HG03571 (cell line): ENCODE results near the gene NEUROD2.
"Not testable (repeated sequence)": the region's sequence is repeated elsewhere in the genome, so short reads cannot be mapped to it uniquely, and the experiment has no call there.

Experiments used
- ATAC-seq: cut with Tn5 transposase; IDR thresholded peaks from one replicate; pipeline ENCODE4 v1.9.1; 2021; ENCODE audit not compliant: unreplicated experiment

NEUROD2 gene

DNA sequence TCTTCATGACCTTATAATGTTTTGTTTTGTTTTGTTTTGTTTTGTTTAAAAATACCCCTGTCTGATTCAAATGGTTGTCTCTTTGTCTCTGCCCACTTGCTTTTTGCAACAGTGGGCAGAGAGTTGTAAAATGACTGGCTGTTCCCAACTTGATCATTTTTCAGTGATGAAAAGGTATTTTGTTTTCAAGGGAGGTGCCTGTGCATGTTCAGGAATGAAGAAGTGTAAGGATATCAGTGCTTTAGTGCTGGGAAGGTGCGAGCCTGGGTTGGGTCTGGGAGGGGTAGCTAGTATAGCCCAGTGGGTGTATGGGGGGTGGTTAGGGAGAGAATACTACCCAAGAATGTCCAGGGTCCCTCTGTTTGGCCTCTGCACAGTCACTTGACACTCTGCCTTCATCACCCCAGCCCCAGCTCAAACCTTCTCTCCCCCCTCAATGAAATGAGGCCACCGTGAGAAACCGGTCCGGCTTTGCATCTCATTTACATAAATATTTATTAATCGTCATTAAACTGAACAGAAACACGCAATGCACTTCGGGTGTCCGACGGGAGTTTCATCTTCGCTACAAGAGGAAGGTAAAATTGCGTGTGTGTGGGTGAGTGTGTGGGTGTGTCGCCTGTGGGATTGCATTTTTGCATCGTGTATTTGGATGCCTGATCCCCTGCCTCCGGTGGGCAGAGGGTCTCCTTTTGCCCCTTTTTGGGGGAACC is 4.3 kb downstream of the NEUROD2 start:
- no peak for ATAC-seq

DNA sequence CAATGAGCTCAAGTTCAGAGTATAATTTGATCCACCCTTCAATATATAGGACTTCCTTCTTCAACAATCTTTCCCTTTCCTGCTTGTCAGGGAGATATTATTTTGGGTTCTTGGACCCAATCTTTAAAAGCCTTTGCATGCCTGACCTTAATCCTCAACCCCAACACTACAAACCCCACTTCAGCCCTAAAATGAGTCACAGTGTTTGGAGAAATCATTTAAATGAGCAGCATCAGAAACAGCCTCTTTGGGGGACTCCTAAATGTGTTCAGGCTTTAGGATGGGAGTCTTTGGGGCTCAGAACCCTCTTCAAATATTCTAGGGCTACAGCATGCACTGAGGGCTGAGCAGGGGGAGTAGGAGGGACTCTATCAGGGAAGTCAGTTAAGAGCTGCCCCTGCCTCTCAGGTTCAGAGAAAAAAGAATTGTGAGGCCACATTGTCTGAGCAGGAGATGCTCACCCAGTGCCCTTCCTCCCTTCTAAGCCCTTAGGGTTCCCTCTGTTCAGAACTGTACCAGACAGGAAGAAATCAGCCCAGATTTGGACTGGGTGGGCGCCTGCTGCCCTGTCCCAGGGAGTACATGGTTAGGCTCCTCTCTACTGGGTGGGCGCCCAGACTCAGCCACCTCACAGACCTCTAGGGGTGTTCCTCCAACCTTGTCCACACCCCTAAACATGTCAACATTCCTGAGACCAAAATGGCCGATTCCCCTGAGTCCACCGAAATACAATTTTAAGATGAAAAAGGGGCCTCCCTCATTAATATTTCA is 5.0 kb downstream of the NEUROD2 start:
- no peak for ATAC-seq

DNA sequence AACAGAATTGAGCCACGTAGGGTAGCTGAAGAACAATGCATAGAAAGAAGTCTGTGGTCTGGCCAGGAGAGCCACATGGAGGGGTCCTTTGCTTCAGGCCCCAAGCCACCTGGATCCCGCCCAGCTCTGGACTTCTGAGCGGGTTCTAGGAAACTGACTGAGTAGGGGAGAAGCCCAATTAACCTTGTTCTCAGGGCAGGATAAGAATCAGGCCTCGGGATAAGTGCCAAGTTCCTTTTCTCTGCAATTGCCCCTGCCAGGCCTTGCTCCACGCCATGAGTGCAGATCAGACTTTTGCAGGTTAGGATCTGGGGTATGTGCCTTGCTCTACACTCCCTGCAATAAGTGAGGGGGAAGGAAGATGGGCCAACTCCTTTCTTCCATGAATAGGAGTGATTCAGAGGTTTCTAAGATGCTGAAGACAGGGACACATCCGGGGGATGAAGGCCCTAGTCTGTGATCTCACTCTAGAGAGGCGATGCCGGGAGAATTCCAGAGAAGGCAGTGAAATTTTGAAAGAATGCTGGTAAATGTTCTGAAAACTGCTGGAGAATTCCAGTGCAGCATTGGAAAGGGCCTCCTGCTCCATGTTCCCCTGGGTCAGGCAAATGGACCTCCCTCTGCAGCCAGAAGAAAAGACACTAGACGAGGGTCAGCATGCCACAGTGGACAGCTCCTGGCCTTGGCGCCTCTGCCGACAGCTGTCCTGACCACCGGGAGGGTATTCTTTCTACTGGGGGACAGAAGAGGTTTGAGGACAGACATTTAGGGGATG is 5.8 kb downstream of the NEUROD2 start:
- no peak for ATAC-seq

DNA sequence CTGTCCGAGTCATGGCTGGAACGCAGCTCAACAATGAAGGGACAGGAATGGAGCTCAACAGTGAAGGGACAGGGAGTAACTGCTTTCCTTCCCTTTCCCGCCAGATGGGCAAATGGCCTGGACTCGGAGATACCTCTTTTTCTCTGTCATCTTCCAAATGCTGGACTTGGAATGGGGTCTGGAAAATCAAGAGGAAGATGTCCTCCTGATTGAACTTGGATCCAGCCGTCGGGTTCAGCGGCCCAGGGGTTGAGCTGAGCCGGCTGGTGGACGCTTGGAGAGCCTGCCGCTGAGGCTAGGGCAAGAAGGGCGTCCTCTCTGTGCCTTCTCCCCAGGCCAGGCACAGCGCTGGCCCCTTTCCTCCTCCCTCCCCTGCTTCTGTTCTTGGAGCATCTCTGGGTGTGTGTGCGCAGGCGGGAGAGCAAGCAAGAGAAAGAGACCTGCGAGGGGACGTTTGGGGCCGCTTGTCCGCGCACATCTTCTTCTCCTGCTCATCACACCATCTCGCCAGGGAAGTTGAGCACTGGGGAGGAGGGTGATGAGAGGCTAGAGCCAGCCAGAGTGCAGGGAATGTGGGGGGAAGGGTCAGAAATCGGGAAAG is 6.6 kb downstream of the NEUROD2 start:
- ATAC-seq = no peak

DNA sequence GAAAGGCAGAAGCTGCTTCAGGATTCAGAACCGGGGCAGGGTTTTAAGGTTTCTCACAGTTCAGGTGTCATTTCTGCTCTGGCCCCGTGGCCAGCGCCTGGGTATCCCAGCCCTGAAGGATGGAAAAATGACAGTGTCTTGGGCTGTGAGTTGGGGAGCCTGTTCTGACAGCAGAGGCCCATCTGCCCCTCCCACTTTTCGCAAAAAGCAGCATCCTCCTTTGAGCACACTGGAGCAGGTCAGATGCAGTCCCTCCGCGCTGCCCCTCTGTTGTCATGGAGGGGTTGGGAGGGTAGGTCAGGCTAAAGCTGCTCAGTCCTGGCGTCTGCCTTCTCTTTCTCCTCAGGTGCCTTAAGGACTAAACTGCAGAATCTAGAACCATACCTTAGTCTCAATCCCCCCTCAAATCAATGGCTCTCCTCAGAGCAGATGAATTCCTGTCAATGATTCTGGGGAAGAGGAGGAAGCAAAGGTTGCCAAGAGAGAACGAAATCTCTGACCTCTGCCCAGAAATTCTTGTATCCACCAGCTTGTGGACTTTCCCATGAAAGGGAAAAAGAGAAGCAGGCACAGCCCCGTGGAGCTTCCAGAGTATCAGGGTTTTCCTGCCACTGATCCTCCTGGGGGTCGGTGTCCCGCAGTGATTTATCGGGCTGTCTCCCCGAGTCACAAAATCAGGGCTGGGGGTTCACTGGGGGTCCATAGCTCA is 7.3 kb downstream of the NEUROD2 start:
- no peak for ATAC-seq

DNA sequence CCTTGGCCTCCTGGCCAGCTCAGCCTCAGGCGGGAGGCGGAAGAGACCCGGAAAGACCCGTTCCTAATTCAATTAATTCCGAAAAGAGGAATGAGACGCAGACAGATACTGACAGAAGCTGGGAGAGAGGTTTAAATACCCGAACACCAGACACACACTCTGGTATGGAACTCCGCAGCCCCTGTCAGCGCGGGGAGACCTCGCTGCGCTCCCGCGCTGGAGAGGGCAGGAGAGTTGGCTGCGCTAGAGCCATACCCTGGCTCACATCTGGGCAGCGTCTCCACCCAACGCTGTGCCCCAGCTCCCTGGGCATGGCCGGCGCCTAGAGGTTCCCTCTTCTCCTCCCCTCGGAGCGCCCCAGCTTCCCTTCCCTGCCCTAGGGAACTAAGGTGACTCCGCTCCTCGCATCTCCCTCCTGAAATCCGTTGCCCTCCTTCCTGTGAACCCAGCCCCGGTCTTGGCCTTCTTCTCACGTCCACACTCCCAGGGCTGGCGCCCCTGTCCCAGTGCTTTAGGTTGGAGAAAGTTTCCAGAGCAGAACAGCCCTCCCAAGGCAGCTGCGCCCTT is 8.0 kb downstream of the NEUROD2 start:
- no peak for ATAC-seq

DNA sequence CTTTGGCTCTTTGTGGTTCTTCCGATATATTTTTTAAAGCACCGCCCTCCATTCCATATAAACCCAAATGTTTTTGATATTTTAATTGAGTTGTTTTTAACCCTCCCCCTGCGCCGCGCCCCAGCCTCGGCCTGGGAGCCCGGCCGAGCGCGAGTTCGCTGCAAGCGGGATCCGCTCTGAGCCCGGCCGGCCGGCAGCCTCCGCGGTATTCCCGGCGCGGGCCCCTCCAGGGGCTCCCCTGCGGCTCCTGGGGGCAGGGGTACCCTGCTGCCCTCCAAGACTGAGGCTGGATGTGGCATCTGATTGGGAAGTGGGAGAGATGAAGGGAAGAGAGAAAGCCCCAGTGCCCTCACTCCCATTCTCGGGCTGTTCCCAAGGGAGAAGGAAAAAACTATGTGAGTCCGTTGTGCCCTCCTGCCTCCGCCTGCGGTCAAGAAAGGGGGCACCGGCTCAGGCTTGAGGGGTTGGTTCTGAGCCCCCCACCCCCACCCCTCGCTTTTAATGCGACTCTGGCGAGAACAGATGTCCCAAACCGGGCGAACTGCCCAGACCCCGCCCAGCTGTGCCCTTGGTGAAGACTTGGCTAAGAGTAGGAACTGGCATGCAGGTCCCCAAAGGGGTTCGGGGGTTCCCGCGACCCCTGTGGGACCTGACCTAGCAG is 8.6 kb downstream of the NEUROD2 start:
- no peak for ATAC-seq

DNA sequence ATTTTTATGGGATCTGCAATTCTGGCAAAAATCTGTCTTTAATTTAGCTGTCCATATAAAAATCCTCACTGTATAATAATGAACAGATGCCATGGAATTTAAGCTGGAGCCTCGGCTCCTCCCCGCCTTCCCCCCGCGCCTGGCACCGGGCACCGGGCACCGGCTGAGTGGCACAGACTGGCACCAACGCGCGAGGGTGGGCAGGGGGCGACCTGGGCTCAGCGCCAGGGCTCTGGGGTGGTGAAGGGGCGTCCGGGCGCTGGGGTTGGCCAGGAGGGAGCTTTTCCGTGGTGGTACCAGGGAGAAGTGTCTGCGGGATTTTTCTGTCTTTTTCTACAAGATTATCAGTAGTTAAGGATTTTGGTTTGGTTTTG is 9.1 kb downstream of the NEUROD2 start:
- no peak for ATAC-seq

DNA sequence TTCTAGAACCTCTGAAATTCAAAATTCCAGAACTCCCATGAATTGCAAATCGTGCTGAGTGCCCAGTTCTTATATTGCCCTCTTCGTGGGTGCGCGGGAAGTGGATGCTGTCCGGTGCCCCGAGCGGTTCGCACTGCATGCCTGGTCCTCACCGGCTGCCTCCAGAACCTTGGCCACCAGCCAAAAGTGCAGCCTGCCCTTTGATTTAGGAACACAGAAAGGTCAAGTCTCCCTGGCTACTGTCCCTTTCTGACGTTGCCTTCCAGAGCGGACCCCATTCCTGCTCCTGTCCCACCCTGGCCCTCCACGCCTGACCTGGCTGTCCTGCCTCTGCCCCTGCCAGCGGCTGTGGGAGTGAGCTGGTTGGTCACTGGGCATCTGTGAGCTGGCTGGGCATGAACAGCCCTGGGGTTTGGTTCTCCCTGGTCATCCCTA is 9.7 kb downstream of the NEUROD2 start:
- no peak for ATAC-seq

DNA sequence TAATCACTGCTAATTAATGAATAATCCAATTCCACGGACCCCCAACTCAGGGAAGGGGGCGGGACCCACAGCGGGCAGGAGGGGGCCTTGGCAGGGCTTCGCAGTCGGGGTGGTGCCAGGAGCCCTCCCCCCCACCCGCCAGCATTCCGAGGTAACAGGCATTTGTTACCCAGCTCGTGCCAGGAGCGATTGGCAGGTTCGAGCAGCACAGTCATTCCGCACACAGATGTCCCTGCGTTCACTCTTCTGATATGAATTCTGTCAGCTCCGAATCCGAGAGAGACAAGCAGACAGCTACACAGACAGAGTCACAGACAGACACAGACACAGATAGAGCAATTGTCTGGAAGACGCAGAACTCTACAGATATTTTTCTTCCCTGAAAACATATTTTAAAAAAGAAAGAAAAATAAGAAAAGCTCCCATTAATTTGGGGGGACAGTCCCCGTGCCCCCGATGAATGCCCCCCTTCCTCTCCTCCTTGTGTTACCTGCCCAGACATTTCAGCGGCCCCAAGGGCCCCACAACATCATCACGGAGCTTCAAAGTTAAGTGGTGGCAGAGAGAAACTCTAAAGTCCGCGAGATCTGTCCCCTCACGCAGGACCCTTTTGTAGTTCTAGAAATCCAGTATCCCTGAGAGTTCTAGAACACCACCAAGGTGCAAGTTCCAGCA is 10.2 kb downstream of the NEUROD2 start:
- ATAC-seq = no peak

DNA sequence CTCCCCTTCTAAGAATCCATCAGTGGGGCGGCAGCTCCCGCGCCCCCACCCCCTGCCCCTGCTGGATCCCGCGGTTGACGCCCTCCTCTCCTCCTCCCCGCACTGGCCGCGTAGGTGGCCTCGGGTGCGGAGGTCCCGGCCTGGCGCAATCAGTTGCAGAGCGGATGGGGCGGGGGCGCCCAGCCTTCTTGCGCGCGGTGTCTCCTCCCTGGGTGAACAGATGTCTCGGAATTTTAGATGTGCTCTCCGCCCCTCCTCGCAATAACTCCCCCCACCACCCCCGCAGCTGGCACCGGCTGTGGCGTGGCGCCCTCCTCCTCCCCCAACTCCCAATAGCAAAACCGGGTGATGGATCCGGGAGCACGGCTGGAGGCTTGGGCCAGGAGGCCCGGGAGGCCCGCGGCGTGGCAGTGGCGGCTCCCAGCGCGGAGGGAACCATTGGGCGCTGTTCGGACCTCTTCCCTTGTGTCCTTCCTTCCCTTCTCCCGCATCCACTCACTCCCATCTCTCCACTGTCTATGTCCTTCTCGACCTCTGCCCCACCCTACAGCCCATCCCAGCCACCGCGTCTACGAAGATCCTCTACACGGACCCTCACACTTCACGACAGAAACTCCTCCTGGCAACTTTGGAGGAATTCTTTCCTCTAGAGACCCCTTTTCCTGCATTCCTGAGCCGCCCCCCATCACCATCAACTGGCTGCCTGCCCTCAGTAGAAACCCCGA is 11.0 kb downstream of the NEUROD2 start:
- ATAC-seq = no peak

DNA sequence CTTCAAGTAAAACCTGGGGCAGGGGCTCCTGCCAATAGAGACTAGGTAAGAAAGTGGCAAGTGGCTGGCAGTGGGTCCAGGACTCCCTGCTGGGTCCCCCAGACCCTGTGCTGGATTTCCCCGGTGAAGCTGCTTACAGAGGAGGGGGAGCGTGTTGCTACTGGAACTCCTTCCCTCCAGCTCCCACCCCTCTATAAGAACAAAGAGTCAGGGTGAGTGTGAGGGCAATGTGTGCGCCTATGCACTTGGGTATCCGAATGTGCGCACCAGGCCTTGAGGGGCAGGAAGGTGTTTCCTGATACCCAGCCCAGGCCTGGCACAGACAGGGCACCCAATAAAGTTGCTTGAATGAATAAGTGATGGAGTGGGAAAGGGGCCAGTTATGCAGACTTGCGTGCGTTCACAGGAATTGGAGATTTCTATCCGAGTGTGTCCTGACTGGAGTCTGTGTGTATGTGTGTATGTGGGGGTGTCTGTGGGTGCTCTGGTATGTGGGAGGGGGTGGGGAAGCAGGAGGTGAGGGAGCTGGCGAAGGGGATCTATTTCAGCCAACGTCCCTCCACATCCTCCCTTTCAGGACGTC is 11.7 kb downstream of the NEUROD2 start:
- no peak for ATAC-seq

DNA sequence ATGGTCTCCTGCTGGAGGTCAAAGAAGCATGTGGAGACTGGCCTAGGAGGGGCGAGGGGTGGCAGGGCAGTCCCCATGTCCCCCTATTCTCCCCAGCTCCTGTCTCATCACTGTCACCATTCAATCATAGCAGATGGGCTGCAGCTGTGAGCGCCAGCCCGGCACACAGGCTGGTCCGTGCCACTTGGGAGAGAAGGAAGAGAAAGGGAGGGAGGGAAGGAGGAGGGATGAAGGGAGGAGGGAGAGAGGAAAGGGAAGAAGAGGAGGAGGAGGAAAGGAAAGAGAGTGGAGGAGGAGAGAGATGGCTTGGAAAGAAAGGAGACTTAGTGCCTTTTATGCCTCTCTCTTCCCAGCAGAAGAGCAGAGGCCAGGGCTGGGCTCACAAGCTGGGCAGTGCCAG is 12.4 kb downstream of the NEUROD2 start:
- ATAC-seq = no peak

DNA sequence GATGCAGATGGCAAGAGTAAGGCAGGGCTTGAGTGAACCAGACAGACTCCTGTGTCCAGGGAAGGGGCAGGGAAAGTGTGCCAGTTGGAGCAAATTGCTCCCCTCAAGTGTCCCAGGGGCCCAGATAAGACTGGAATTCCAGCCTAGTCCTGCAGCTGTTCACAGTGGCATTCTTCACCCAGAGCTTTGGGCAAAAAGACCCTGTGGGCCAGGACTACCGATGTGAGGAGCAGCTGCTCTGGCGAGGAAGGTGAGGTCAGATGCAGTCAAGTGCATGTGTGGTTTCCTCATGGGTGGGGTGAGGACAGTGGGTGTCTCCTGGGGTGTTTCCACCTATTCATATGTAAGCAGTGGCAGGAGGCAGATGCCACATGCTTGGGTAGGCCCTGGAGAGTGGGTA is 14.3 kb downstream of the NEUROD2 start:
- ATAC-seq = no peak

DNA sequence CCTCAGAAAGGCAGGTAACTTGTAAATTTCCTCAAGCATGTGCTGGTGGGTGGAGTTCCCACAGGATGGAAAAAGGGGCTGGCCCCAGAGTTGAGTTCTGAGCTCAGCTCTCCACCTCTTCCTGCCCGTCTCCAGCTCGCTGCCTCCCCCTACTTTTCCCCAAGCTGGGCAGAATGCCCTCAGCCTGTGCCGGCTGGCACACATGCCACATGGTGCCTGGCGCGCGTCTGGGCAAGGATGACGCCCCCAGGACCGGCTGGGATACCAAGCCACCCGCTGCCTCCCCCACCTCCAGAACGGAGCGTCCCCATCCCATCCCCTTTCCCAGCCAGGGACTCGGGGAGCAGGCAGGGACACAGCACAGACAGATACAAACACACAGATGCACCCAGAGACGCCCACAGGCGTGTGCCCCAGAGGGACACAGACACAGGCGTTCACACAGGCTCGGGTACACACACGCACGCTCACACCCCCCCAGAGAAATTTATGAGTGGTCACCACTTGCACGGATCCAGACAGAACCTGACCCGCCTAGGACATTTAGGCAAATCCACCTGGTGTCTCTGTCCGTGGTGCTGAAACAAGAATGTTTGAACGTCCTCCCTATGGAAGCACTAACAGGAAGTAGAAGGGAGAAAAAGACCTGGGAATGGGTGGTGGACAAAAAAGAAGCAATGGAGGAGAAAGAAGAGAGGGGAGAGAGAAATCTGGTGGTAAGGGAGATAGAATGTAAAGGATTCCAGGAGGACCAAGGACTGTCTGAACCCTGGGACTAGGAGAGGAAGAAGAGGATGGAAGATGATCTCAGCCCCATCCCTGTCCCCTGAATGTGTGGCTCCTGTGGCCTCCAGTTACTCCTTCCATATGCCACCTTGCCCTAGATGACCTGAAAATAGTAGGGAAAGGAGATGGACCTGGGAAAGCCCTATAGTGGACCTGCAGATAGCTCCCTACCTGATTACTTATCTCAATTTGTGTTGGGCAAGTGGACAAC is 15.5 kb downstream of the NEUROD2 start:
- no peak for ATAC-seq

DNA sequence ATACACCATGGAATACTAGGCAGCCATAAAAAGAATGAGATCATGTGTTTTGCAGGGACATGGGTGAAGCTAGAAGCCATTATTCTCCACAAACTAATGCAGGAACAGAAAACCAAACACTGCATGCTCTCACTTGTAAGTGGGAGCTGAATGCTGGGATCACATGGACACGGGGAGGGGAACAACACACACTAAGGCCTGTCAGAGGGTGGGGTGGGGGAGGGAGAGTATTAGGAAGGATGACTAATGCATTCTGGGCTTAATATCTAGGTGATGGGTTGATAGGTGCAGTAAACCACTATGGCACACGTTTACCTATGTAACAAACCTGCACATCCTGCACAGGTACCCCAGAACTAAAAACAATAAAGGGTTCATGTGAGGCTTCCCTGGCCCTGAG is 17.5 kb downstream of the NEUROD2 start:
- not testable (repeated sequence) for ATAC-seq

DNA sequence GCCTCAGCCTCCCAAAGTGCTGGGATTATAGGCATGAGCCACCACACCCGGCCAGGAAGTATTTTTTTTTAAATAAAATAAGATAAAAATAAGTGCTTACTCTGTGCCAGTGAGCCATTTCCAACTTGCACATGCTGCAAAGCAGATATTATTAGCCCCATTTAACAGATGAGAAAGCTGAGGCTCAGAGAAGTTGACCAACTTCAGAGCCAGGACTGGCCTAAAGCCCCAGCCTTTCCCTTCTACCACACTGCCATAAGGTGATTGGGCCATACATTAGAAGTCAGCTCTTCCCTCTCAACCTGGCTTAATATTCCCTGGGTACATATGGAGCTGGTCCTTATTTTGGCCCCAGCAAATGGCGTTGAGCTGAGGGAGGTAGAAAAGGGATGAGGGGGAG is 25.1 kb downstream of the NEUROD2 start:
- ATAC-seq = no peak
